SW480 (cell line): Measurements from ENCODE around the gene ATG9B.
A peak's percentile ranks its signal among the peaks of the same experiment; 100 is the strongest.

ENCODE experiments used
- DNase-seq: peaks from one replicate; pipeline ENCODE4 v3.0.0-alpha.2; 2016; ENCODE audit warnings: low spot score

ATG9B gene, protein sequence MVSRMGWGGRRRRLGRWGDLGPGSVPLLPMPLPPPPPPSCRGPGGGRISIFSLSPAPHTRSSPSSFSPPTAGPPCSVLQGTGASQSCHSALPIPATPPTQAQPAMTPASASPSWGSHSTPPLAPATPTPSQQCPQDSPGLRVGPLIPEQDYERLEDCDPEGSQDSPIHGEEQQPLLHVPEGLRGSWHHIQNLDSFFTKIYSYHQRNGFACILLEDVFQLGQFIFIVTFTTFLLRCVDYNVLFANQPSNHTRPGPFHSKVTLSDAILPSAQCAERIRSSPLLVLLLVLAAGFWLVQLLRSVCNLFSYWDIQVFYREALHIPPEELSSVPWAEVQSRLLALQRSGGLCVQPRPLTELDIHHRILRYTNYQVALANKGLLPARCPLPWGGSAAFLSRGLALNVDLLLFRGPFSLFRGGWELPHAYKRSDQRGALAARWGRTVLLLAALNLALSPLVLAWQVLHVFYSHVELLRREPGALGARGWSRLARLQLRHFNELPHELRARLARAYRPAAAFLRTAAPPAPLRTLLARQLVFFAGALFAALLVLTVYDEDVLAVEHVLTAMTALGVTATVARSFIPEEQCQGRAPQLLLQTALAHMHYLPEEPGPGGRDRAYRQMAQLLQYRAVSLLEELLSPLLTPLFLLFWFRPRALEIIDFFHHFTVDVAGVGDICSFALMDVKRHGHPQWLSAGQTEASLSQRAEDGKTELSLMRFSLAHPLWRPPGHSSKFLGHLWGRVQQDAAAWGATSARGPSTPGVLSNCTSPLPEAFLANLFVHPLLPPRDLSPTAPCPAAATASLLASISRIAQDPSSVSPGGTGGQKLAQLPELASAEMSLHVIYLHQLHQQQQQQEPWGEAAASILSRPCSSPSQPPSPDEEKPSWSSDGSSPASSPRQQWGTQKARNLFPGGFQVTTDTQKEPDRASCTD

DNA sequence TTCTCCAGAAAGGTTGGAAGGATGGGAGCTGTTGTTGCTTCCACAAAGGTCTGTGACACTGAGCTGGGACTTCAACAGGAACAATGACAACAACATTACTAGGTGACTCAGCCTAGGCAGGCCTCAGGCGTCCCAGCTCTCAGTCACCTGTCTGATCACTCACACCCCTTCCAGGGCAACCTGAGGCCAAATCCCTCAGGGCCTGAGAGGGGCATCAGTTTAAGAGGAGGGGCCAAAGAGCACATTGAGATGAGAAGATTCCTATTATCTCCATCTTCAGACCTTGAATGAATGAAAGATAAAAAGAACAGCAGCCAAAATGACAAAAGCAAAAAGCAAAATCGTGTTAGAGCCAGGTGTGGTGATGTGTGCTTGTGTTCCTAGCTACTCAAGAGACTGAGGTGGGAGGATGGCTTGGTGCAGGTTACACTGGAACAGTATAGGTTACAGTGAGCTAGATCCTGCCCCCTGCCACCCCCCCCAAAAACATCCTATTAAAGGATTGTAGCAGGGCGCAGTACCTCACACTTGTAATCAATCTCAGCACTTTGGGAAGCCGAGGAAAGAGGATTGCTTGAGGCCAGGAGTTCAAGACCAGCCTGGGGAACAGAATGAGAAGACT lies at the start of gene ATG9B:
TSS of gene ATG9B (minus strand) at position 60 of the 622 bp plus-strand sequence. CDS start 71 bp downstream, outside the sequence.
- DNase-seq, result peak; percentile 30

DNA sequence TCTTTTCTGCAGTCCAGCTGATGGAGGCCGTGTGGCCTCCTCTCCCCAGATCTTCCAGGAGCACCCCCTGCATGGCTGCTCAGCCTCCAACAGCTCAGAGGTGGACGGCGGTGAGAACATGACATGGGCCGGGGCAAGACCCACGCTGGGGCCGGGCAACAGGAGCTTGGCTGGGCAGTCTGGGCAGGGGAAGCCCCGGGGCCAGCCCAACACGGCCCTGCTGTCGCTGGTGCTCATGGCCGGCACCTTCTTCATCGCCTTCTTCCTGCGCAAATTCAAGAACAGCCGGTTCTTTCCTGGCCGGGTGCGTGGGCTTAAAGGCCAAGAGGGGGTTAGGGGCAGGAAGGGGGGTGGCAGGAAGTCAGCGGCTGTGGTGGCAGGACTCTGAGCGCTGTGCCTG lies 49.7 kb upstream of the ATG9B start:
- DNase-seq, result no peak

- no peak for DNase-seq
These were observed 47.0 kb upstream of the ATG9B start for GRCh38 chr7:151071032-151071866.

DNA sequence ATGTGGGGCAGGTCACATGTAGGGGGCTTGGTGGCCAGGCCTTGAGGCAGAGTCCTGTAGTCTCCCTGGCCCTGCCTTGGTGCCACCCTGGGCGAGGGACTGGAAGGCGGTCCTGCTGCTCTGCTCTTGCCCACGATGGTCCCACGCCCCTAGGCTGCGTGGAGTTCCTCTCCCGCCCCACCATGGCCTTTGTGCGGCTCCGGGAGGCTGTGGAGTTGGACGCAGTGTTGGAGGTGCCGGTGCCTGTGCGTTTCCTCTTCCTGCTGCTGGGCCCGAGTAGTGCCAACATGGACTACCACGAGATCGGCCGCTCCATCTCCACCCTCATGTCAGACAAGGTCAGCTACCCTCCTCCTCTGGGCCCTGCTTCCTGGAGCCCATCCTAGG lies 46.3 kb upstream of the ATG9B start:
- DNase-seq, result no peak

DNA sequence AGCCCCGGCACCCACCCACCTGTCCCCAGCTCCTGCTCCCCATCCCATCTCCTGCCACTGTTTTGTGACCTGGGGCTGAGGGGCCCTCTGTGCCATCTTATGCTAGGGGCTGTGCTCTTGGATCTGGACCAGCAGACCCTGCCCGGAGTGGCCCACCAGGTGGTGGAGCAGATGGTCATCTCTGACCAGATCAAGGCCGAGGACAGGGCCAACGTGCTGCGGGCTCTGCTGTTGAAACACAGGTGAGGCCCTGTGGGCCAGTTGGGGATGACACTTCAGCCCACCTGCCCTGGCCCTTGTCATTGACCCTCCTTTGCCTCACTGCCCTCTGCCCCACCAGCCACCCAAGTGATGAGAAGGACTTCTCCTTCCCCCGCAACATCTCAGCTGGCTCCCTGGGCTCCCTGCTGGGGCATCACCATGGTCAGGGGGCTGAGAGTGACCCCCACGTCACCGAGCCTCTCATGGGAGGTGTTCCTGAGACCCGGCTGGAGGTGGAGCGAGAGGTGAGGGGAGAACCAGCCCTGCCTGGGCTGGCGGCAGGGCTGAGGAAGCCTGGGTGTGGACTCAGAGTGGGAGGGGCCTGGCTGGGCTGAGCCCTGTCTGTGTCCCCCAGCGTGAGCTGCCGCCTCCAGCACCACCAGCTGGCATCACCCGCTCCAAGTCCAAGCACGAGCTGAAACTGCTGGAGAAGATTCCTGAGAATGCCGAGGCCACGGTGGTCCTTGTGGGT lies 45.7 kb upstream of the ATG9B start:
- DNase-seq, result no peak

DNA sequence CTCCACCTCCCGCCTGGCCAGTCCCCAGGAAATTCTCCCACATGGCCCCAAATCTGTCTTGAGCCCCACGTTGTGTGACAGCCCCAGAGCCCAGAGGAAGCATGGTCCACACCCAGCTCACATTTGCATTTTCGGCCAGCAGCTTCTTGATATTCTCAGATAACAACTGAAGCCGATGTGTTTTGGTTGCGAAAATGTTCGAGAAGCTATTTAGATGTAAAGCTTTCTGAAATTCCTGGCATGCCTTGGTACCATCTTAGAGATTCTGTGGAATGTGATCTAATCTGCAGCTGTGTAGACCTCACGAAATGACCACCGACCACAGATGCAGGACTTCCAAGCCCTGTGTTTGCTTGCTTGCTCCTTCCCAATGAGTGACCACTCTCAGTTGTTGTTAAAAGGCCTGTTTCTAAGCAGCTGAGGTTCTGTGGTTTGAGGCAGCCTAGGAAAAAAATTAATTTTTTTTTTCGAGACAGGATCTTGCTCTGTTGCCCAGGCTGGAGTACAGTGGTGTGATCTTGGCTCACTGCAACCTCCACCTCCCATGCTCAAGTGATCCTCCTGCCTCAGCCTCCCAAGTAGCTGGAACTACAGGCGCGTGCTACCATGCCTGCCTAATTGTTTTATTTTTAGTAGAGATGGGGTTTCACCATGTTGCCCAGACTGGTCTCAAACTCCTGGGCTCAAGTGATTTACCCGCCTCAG lies 43.9 kb upstream of the ATG9B start:
- DNase-seq, result no peak

- DNase-seq, result no peak
These were observed 42.1 kb upstream of the ATG9B start for GRCh38 chr7:151066273-151066974.

GRCh38 chr7:151065516-151065915 lies 41.2 kb upstream of the ATG9B start:
- no peak for DNase-seq

GRCh38 chr7:151064993-151065392 lies 40.7 kb upstream of the ATG9B start:
- DNase-seq, result no peak

DNA sequence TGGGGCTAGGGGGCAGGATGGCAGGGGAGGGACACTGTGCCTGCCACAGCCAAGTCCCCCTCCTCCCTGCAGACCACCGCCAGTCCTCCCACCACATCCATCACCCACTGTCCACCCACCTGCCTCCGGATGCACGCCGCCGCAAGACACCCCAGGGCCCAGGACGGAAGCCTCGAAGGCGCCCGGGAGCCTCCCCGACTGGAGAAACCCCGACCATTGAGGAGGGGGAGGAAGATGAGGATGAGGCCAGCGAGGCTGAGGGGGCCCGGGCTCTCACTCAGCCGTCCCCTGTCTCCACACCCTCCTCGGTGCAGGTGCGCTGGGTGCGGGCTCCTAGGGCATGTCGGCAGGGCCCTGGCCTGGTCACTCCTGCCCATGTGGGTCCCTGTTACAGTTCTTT lies 40.2 kb upstream of the ATG9B start:
- DNase-seq, result no peak

DNA sequence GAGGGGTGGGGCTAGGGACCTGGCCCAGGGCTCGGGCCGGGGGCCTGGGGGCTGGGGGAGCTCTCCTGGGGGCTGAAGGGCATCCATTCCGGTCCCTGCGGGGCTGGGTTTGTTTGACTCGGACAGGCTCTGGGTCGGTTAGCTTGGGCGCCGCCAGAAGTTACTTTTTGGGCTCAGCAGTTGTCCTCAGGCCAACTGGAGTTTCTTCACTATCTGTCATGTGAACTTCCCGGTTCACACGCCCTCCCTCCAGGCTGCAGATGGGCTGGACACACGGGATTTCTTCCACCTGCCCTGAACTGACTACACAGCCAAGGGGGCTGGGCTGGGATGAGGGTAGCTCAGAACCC lies 38.9 kb upstream of the ATG9B start:
- DNase-seq, result no peak

DNA sequence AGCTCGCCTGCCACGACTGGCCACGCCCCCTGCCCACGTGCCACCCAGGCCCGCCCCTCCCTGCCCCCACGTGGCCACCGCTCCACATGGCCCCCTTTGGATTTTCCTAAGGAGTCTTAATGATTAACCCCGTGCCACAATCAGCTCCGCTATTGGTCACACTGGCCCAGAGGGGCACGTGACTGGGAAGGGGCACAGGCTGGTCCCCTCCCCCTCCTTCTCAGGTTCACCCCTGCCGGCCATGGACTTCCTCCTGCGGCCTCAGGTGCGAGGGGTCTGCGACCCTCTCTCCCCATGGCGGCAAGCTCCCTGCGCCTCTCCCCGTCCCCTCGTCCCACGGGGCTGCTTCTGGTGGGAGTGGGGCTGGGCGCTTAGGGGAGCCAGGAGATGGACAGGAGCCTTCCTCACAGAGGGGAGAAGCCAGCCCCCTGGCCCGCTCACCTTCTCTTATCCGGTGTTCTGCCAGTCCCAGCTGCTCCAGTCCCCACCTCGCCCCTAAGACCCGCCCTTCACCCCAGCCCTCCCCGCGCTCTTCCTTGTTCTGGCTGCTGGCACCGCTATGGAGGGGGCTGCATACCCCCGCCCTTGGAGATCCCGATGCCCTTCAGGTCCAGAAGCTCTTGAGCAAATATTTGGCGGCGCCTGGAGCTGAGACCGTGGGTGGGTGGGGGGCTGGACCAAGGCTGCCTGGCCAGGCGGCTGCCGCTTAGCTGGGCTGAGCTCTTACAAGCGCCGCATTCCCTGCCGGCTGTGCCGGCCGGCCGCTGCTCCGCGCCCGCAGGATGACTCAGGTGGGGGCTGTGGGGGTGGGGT lies 38.3 kb upstream of the ATG9B start:
- DNase-seq, result peak; percentile 88

DNA sequence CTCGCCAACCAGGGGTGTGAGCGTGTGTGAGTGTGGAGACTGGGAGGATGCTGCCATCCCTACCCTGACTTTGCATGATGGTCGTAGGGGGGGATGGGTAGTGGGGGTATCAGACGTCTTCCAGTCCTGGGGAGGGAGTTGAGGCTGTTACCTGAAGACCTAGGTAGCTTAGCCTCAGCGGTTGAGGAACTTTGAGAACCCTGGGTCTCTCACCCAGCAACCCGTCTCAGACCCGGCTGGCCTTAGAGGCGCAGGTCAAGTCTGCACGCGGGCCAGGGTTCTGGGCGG lies 37.8 kb upstream of the ATG9B start:
- no peak for DNase-seq

GRCh38 chr7:151061213-151062110 lies 37.2 kb upstream of the ATG9B start:
- no peak for DNase-seq

- peak; percentile 21 for DNase-seq
These were observed 36.3 kb upstream of the ATG9B start for GRCh38 chr7:151060416-151061212.

- peak; percentile 25 for DNase-seq
These were observed 35.8 kb upstream of the ATG9B start for GRCh38 chr7:151060113-151060415.

GRCh38 chr7:151059367-151060112 lies 35.2 kb upstream of the ATG9B start, which contains the start of gene SLC4A2:
Gene SLC4A2 (plus strand): TSS chr7:151059589. CDS start chr7:151061988, 2,399 bp downstream.
- DNase-seq, result peak; percentile 59
